ENCODE measurements around the gene DSCAM. TPM values are rescaled to one million over a fixed set of nuclear protein-coding genes. Genes with fewer than 3 reads are reported as not detected.

Gene DSCAM
- total RNA-seq, 1 donor from 2014 or later = not detected

DNA sequence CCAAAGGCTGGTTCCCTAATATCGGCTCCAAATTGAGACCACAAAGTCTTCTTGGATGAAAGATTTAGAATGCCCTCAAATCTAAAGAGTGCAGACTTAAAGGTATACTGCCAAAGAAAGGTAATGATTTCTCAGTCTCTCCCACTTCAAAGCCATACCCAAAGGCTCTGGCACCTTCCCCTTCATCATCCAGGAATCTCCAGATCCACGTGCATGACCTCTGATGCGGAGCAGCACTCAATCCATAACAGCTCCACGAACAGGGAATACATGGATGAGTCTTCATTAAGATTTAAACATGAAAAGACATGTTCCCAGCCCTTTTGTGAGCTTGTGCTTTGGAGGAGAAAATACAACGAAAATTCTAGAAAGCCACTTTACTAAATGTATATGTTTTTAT is 453.9 kb downstream of the DSCAM start:
- no peaks in the 10 kb centered on the region for H3K27me3 ChIP-seq
- TF ChIP-seq EZH2 (IDR thresholded peaks at IDR 0.05) (no peak), EZH2phosphoT487 (IDR thresholded peaks at IDR 0.05) (no peak)
- TF ChIP-seq, protein P1, sequence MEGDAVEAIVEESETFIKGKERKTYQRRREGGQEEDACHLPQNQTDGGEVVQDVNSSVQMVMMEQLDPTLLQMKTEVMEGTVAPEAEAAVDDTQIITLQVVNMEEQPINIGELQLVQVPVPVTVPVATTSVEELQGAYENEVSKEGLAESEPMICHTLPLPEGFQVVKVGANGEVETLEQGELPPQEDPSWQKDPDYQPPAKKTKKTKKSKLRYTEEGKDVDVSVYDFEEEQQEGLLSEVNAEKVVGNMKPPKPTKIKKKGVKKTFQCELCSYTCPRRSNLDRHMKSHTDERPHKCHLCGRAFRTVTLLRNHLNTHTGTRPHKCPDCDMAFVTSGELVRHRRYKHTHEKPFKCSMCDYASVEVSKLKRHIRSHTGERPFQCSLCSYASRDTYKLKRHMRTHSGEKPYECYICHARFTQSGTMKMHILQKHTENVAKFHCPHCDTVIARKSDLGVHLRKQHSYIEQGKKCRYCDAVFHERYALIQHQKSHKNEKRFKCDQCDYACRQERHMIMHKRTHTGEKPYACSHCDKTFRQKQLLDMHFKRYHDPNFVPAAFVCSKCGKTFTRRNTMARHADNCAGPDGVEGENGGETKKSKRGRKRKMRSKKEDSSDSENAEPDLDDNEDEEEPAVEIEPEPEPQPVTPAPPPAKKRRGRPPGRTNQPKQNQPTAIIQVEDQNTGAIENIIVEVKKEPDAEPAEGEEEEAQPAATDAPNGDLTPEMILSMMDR (IDR thresholded peaks at IDR 0.05) = no peak

DNA sequence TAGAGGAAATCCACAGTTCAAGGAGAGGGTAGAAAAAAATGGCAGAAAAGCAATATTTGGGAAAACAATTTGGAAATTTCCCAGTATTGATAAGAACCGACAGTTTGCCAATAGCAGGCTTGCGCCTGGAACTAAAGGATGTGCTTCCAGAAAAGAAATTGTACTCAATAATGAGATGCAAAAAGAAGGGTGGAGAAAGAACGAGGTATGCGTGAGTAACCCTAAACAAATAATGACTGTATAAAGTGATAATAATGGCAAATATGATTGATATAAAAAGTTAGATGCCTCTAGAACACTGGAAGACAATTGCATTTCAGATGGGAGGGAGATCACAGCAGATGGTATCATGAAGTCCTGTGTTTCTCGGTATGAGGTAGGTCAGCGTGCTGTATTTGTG is 458.9 kb downstream of the DSCAM start:
- Histone ChIP-seq H3K27ac (no peak overlapping the region), H3K9me3 (ENCODE audit: low read depth) (no peaks in the 10 kb centered on the region), H3K4me2 (no peak overlapping the region), H3K27me3 (no peaks in the 10 kb centered on the region), H2AFZ (replicated peaks) (no peak overlapping the region), H3K79me2 (ENCODE audit: low read depth) (no peaks in the 10 kb centered on the region), H3K9ac (no peak overlapping the region), H3K4me3 (no peak overlapping the region), H3K36me3 (no peaks in the 10 kb centered on the region), H3K4me1 (peaks cover 9% of the 10 kb centered on the region), H3F3A (ENCODE audit: low read depth) (no peaks in the 10 kb centered on the region), H4K20me1 (ENCODE audit: low read depth) (no peaks in the 10 kb centered on the region)
- H3K27me3 Mint-ChIP-seq (ENCODE audit: insufficient read depth, low read depth) = no peaks in the 10 kb centered on the region
- H3K27ac Mint-ChIP-seq = no peak overlapping the region
- H3K36me3 Mint-ChIP-seq = no peaks in the 10 kb centered on the region
- H3K9me3 Mint-ChIP-seq = no peaks in the 10 kb centered on the region
- peaks cover 4% of the 10 kb centered on the region for H3K4me1 Mint-ChIP-seq
- H3K4me3 Mint-ChIP-seq = no peak overlapping the region
- DNase-seq (ENCODE audit: low spot score) = no peak
- TF ChIP-seq EZH2phosphoT487 (IDR thresholded peaks at IDR 0.05) (no peak), EZH2 (IDR thresholded peaks at IDR 0.05) (no peak)
- TF ChIP-seq, protein P1 (IDR thresholded peaks at IDR 0.05) = no peak

More for the DNA sequence above, 453.9 kb downstream of the DSCAM start:
- no peaks in the 10 kb centered on the region for H3F3A ChIP-seq (ENCODE audit: low read depth)
- DNase-seq (ENCODE audit: low spot score) = no peak
- H3K79me2 ChIP-seq (ENCODE audit: low read depth) = no peaks in the 10 kb centered on the region
- no peaks in the 10 kb centered on the region for H3K9me3 Mint-ChIP-seq
- H3K36me3 Mint-ChIP-seq = no peaks in the 10 kb centered on the region
- H3K27ac ChIP-seq = no peak overlapping the region
- no peak overlapping the region for H3K27ac Mint-ChIP-seq
- no peak overlapping the region for H3K9ac ChIP-seq
- no peaks in the 10 kb centered on the region for H3K36me3 ChIP-seq
- no peak overlapping the region for H3K4me2 ChIP-seq
- no peaks in the 10 kb centered on the region for H4K20me1 ChIP-seq (ENCODE audit: low read depth)
- no peaks in the 10 kb centered on the region for H3K27me3 Mint-ChIP-seq (ENCODE audit: insufficient read depth, low read depth)
- no peak overlapping the region for H3K4me3 ChIP-seq
- no peaks in the 10 kb centered on the region for H3K4me1 Mint-ChIP-seq
- H3K4me1 ChIP-seq = no peaks in the 10 kb centered on the region
- H3K4me3 Mint-ChIP-seq = no peak overlapping the region
- H3K9me3 ChIP-seq (ENCODE audit: low read depth) = no peaks in the 10 kb centered on the region
- H2AFZ ChIP-seq (replicated peaks) = no peak overlapping the region

DNA sequence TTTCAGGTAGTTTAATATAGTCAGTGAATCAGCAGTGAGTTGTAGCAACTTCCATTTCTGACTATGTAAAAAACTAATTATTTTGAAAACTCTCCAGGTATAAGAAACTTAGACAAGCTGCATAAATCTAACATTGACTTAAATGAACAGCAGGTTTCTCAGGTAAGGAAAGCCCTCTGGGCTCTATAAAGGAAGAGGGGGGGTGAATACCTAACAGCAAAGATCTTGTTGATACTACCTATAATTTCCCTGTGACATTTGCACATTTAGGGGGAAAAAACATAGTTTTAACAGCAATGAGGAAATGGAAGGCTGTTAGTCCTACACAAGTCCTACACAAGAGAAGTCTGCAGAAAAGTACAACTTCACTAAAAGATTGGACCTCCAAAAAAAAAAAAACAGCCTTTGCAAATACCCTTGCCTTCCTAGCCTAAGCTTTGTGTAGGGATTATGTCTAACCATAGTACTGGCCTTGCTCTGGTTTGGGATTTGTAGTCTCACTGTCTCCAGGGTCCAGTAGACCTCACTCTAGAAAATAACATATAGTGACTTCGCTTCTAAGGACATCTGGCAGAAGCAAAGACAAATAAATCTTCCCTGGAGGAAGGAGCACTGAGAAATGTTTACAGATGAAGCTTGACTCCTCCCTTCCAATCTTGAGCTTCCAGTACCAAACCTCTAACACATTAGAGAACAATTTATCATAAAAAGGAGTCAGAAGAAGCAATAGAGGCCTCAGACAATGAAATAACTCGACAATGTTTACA is 459.8 kb downstream of the DSCAM start:
- H3K27ac Mint-ChIP-seq = no peak overlapping the region

More for the DNA sequence above, 459.8 kb downstream of the DSCAM start:
- no peak overlapping the region for H3K4me3 Mint-ChIP-seq
- Histone ChIP-seq H3K27ac (no peak overlapping the region), H3K27me3 (no peaks in the 10 kb centered on the region), H3K4me3 (no peak overlapping the region), H4K20me1 (ENCODE audit: low read depth) (no peaks in the 10 kb centered on the region), H2AFZ (replicated peaks) (peak overlapping the region; percentile 37), H3K4me2 (no peak overlapping the region), H3K9ac (no peak overlapping the region), H3K36me3 (no peaks in the 10 kb centered on the region), H3K9me3 (ENCODE audit: low read depth) (no peaks in the 10 kb centered on the region), H3F3A (ENCODE audit: low read depth) (no peaks in the 10 kb centered on the region), H3K79me2 (ENCODE audit: low read depth) (no peaks in the 10 kb centered on the region), H3K4me1 (peaks cover 9% of the 10 kb centered on the region)
- no peaks in the 10 kb centered on the region for H3K27me3 Mint-ChIP-seq (ENCODE audit: insufficient read depth, low read depth)
- H3K4me1 Mint-ChIP-seq = peaks cover 4% of the 10 kb centered on the region
- DNase-seq (ENCODE audit: low spot score) = no peak
- H3K9me3 Mint-ChIP-seq = no peaks in the 10 kb centered on the region
- H3K36me3 Mint-ChIP-seq = no peaks in the 10 kb centered on the region
- TF ChIP-seq, protein P1 (IDR thresholded peaks at IDR 0.05) = no peak
- TF ChIP-seq EZH2 (IDR thresholded peaks at IDR 0.05) (no peak), EZH2phosphoT487 (IDR thresholded peaks at IDR 0.05) (no peak)
